Activated T-cell treated with anti-CD3 and anti-CD28 coated beads, Interleukin-2, amount 50 U/mL, for 4 hours (primary cell): ENCODE data around the gene ELAC2. TPM values are rescaled to one million over a fixed set of nuclear protein-coding genes. Genes with fewer than 3 reads are reported as not detected.

Source experiments
- ATAC-seq, 2 donors: fragments of 200-7000 bp; cut with Tn5 transposase; one replicate each; pipeline ENCODE4 v1.10.0; 2021
- DNase-seq: peaks from one replicate; pipeline ENCODE4 v3.0.0-alpha.2; 2020
- H3K27me3 Mint-ChIP-seq: one replicate; pipeline ENCODE4 v1.8.0; 2021; ENCODE audit warnings: low read depth, mixed read lengths
- H3K36me3 Mint-ChIP-seq: one replicate; pipeline ENCODE4 v1.8.0; 2022; ENCODE audit warnings: mixed read lengths; ENCODE audit not compliant: insufficient read depth
- H3K4me1 Mint-ChIP-seq: one replicate; pipeline ENCODE4 v1.8.0; 2021; ENCODE audit warnings: low read depth, mixed read lengths
- H3K4me3 Mint-ChIP-seq: one replicate; pipeline ENCODE4 v1.8.0; 2021; ENCODE audit warnings: mild to moderate bottlenecking, moderate library complexity, mixed read lengths
- H3K9me3 Mint-ChIP-seq: one replicate; pipeline ENCODE4 v1.8.0; 2021; ENCODE audit warnings: mixed read lengths
- total RNA-seq, 3 donors: library from RNA; stranded (reverse); gene quantifications; one replicate each; pipeline ENCODE4 v1.2.1, GENCODE V29; 2021

Gene ELAC2
- total RNA-seq: 100 to 1,000 TPM; 116 to 125 (median 118) TPM

DNA sequence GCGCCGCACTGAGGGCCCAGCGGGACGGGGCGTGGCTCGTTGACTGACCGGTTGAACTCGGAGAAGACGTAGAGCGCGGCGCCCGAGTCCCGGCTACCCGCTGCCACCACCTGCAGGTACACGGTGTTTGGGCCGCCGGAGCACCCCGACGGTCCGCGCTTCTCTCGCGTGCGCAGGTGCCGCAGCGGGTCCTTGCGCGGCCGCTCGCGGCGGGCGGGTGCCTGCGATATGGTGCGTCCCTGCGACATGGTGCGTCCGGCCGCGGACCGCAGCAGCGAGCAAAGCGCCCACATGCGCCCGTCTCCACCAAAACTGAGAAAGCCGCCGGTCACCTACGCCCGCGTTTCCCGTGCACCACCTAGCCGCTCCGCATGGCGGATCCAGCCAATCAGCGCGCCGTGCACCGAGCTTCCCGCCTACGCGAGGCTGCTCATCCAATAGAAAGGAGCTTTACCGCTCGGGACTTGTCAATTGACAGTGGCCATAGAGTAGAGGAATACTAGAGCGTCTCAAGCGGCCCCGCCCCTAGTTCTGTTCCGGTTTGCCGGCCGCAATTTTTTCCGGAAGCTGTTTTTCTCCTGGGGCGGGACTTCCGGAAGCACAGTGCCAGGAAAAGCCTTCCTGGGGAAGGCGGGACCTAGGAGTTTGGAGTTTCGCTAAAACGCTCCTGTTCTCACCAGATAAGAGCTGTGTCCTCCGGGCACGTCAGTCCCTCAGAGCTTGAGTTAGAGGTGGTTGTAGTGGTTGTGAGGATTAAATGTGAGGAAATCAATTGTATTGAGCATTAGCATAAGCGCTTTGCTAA lies at the start of gene ELAC2:
ELAC2 (minus strand) TSS at position 373 of the 805 bp plus-strand sequence; CDS start at position 293, 80 bp downstream.
- peak; percentile 98 for ATAC-seq
- peak within 1 kb of the TSS; percentile 95 for H3K4me3 Mint-ChIP-seq
- no peaks in the 10 kb centered on the region for H3K27me3 Mint-ChIP-seq
- DNase-seq: peak; percentile 95
- no peaks in the 10 kb centered on the region for H3K9me3 Mint-ChIP-seq
- H3K36me3 Mint-ChIP-seq: peaks cover 25% of the 10 kb centered on the region
- peaks cover 33% of the 10 kb centered on the region for H3K4me1 Mint-ChIP-seq

GRCh38 chr17:13065032-13065431 lies 47.2 kb upstream of the ELAC2 start:
- Mint-ChIP-seq H3K4me3 (no peak overlapping the region), H3K9me3 (no peaks in the 10 kb centered on the region), H3K4me1 (no peaks in the 10 kb centered on the region), H3K36me3 (no peaks in the 10 kb centered on the region), H3K27me3 (peaks cover 2% of the 10 kb centered on the region)
- ATAC-seq (no peak), DNase-seq (no peak)

GRCh38 chr17:13055131-13055530 lies 37.3 kb upstream of the ELAC2 start:
- no peaks in the 10 kb centered on the region for H3K36me3 Mint-ChIP-seq
- no peaks in the 10 kb centered on the region for H3K9me3 Mint-ChIP-seq
- DNase-seq (no peak), ATAC-seq (no peak)
- H3K27me3 Mint-ChIP-seq: peaks cover 12% of the 10 kb centered on the region
- H3K4me3 Mint-ChIP-seq: no peak overlapping the region
- H3K4me1 Mint-ChIP-seq: no peaks in the 10 kb centered on the region

DNA sequence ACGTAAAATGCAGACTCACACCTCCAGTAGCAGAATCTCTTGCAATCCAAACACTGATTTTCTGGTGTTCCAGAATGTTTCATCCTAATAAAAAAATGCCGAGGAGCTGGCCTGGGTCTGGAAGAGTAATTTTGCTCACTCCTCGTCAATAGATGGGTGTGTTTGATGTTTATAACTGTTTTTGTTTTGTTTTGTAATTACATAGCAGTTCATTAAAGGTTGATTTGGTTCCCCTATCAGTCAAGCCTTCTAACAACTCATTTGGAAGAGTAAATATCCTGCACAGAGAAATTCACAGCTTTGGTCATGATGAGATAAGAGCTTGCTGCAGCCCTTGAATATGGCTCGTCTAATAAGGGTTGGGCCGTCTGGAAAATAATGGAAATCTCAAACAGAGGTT lies 36.8 kb upstream of the ELAC2 start:
- Mint-ChIP-seq H3K36me3 (no peaks in the 10 kb centered on the region), H3K9me3 (no peaks in the 10 kb centered on the region), H3K4me1 (no peaks in the 10 kb centered on the region), H3K27me3 (peaks cover 12% of the 10 kb centered on the region), H3K4me3 (no peak overlapping the region)
- no peak for ATAC-seq
- no peak for DNase-seq

- Mint-ChIP-seq H3K27me3 (peaks cover 23% of the 10 kb centered on the region), H3K36me3 (no peaks in the 10 kb centered on the region), H3K9me3 (no peaks in the 10 kb centered on the region), H3K4me1 (no peaks in the 10 kb centered on the region), H3K4me3 (no peak overlapping the region)
- DNase-seq (no peak), ATAC-seq (no peak)
Observed at GRCh38 chr17:13051915-13052314, 34.1 kb upstream of the ELAC2 start.

DNA sequence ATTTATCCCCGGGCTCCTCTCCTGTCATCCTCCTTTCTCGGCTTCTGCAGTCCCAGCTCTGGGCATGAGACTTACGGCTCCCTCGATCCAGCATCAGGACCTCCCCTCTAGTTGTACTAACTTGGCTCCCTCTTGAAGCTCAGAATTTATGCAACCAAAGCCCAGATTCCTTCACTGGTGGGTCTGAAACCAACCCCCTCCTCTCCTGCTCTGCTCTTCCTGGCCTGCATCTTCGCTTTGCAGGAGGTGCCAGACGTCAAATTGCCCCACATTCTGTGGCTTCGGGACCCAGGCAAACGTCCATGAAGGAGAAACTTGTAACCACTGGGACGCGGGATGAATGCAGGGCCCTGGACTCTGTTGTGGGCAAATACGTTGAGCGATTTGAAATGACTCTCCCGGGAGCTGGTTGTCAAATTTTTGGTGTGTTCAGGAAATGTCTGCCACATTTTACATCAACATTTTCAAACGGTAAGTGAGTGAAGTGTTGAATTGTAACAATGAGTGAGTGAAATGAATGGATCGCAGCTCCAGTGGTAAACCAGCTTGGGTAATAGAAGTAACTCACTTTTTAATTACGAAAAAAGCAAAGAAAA lies 29.3 kb upstream of the ELAC2 start:
- H3K9me3 Mint-ChIP-seq: no peaks in the 10 kb centered on the region
- no peaks in the 10 kb centered on the region for H3K4me1 Mint-ChIP-seq
- no peak overlapping the region for H3K4me3 Mint-ChIP-seq
- ATAC-seq (no peak), DNase-seq (no peak)
- peaks cover 24% of the 10 kb centered on the region for H3K27me3 Mint-ChIP-seq
- no peaks in the 10 kb centered on the region for H3K36me3 Mint-ChIP-seq

DNA sequence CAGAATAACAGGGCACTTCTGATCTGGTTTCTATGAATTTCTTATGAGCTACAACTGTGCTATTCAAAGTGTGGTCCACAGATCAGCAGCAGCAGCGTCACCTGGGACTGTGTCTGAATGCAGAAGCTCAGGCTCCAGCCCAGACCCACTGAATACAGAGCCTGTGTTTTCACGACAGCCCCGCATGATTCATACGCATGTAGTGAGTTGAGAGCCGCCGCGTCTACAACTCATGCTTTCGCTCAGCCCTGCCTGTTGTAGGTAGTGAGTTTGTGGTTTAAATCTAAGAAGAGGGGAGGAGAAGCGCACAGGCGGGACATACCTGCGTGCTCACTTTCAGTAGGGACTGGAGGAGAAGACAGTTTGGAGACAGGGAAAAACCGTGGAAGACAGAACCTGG lies 28.5 kb upstream of the ELAC2 start:
- DNase-seq (no peak), ATAC-seq (no peak)
- H3K4me3 Mint-ChIP-seq: no peak overlapping the region
- H3K36me3 Mint-ChIP-seq: no peaks in the 10 kb centered on the region
- H3K27me3 Mint-ChIP-seq: peaks cover 29% of the 10 kb centered on the region
- H3K9me3 Mint-ChIP-seq: no peaks in the 10 kb centered on the region
- no peaks in the 10 kb centered on the region for H3K4me1 Mint-ChIP-seq

DNA sequence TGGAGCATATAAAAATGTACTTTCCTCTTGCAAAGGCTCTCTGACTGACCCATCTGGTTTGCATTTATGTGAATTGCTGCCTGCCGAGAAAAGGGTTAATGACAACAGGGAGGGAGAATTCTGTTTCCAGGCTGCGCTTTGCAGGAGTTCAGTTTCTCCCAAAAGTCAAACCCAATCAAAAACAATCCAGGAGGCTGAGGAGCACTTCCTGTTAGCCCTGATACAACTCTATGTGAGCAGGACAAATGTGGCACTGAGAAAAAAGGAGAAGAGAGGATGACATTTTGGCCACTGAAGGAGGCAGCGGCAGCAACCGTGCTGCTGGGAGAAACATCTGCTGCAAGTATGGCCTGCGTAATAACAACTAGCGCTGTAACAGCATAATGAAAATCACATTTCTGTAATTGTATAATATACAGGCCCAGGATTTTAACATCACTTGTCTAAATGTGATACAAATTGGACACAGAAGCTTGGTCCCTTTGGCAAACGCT lies 26.8 kb upstream of the ELAC2 start:
- no peaks in the 10 kb centered on the region for H3K36me3 Mint-ChIP-seq
- H3K27me3 Mint-ChIP-seq: peaks cover 25% of the 10 kb centered on the region
- ATAC-seq: no peak
- no peaks in the 10 kb centered on the region for H3K4me1 Mint-ChIP-seq
- H3K4me3 Mint-ChIP-seq: no peak overlapping the region
- no peaks in the 10 kb centered on the region for H3K9me3 Mint-ChIP-seq
- DNase-seq: no peak

DNA sequence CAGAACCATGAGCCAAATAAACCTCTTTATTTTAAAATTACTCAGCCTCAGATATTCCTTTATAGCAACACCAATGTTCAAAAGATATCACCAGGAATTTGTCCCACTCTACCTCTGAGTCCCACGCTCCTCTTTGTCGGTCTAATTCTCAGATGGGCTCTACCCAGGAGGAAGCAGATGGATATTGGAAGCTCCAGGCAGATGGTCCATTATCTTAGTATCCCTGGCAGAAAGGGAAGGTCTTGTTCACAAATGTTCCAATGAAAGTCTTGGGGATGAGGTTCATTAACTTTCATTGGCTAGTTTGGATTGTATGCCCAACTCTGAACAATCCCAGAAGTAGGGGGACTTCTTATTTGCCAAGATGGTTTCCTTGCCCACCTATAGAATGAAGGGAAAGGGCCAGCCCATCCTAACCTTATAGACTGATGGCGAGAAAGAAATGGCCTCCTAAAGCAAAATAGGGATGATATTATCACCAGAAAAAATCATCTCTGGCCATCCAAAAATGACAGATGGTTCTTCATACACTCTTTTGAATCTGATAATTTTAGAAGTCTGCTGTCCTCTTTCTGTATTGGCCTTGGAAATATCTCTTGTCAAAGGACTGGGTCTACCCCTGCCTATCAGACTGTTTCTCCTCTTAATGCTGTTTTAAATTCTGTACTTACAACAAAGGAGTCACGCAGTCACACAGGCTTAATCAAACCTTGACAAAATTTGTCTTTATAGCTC lies 21.3 kb upstream of the ELAC2 start:
- Mint-ChIP-seq H3K36me3 (no peaks in the 10 kb centered on the region), H3K9me3 (peaks cover 10% of the 10 kb centered on the region), H3K27me3 (peaks cover 7% of the 10 kb centered on the region), H3K4me3 (no peak overlapping the region), H3K4me1 (no peaks in the 10 kb centered on the region)
- ATAC-seq: no peak
- no peak for DNase-seq

DNA sequence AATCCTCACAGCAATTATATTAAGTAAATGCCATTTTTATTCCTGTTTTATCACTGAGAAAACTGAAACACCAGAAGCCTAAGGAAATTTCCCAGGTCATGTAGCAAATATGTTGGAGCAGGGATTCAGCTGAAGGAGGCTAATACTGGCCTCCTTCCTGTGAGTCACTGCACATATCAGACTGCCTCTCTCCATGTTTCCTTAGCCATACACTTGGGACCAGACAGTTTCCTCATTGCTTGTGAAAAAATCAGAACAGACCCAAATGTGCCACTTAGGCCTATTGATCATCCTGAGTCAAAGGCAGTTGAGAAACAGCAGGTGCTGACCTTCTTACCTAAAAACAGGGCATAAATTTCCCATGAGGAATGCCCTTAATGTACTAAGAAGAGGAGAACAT lies 18.9 kb upstream of the ELAC2 start:
- Mint-ChIP-seq H3K4me3 (no peak overlapping the region), H3K4me1 (peaks cover 3% of the 10 kb centered on the region), H3K36me3 (no peaks in the 10 kb centered on the region), H3K27me3 (peaks cover 1% of the 10 kb centered on the region), H3K9me3 (peaks cover 10% of the 10 kb centered on the region)
- DNase-seq: no peak
- no peak for ATAC-seq

GRCh38 chr17:13035420-13035819 lies 17.6 kb upstream of the ELAC2 start:
- H3K4me3 Mint-ChIP-seq: no peak overlapping the region
- peaks cover 7% of the 10 kb centered on the region for H3K4me1 Mint-ChIP-seq
- H3K27me3 Mint-ChIP-seq: no peaks in the 10 kb centered on the region
- DNase-seq (no peak), ATAC-seq (no peak)
- peaks cover 10% of the 10 kb centered on the region for H3K9me3 Mint-ChIP-seq
- H3K36me3 Mint-ChIP-seq: no peaks in the 10 kb centered on the region

DNA sequence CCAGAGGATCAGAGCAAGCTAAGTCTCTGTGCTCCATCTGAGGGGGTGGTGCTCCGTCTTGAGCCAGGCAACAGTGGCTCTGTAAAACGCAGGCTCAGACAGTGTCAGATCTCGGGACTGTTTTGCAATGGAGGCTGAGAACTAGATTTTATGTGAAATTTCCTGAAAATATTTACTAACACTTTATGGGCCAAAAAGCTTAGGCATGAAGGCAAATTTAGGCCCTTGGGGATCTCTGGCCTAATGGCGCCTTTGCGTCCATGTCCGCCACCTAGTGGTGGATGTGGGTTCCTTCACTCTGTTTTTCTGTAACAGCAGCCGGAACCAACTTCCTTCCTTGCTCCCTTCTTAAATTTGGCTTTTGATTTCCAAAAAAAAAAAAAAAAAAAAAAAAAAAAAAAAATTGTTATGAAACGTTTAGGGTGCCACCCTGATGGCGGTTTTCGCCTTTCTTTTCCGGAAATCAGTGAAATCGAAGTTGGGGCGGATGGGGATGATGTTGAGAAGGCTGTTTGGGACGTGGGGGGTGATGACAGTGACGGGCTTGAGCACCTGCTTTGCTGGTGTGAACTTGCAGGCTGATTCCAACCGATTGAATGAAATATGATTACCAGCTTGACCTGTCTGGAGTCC lies 14.0 kb upstream of the ELAC2 start:
- Mint-ChIP-seq H3K36me3 (no peaks in the 10 kb centered on the region), H3K27me3 (peaks cover 6% of the 10 kb centered on the region), H3K9me3 (peaks cover 10% of the 10 kb centered on the region), H3K4me1 (peaks cover 9% of the 10 kb centered on the region), H3K4me3 (no peak overlapping the region)
- peak; percentile 31 for DNase-seq
- peak; percentile 55 to 65 for ATAC-seq

GRCh38 chr17:13030459-13031300 lies 12.9 kb upstream of the ELAC2 start:
- Mint-ChIP-seq H3K4me3 (no peak overlapping the region), H3K27me3 (peaks cover 7% of the 10 kb centered on the region), H3K4me1 (peaks cover 9% of the 10 kb centered on the region), H3K9me3 (peaks cover 10% of the 10 kb centered on the region), H3K36me3 (no peaks in the 10 kb centered on the region)
- ATAC-seq (peak in 1 of 2 donors; percentile 41), DNase-seq (peak; percentile 28)
